T47D (cell line): ENCODE results near the gene PIK3R3.

Experiments used
- DNase-seq, 2 experiments: peaks; one replicate each; pipeline versions ENCODE4 v3.0.0 to v3.0.0-alpha.2; 2011 to 2012; ENCODE audit warnings: low read depth in 1 of 2, low spot score in 1 of 2
- JUND ChIP-seq: IDR thresholded peaks from 2 replicates; pipeline ENCODE4 v1.6.1; 2012; ENCODE audit warnings: low read depth
- in situ Hi-C: cut with HindIII; loops from 2 replicates; pipeline ENCODE4 v1.10.0; 2016; ENCODE audit warnings: low sequenced_read_pairs, low pct_unique_long_range_greater_than_20kb

The PIK3R3 gene

DNA sequence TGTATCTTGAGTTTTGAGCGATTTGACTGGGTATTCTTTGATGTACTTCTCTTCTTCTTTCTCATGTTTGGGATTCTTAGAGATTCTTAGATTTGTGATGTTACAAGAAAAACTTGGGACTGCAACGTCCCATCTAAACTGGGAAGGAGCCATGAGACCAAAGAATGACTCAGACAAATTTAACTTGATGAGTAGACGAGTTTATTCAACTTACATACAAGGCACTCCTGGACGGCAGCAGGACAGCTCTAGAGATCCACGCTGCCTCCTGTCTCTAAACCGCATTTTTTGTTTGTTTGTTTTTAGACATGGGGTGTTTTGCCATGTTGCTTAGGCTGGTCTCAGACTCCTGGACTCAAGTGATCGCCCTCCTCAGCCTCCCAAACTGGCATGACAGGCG lies 137.1 kb downstream of the PIK3R3 start:
- in situ Hi-C loops: no loop called here
- TF ChIP-seq JUND: no peak
- DNase-seq: no peak

DNA sequence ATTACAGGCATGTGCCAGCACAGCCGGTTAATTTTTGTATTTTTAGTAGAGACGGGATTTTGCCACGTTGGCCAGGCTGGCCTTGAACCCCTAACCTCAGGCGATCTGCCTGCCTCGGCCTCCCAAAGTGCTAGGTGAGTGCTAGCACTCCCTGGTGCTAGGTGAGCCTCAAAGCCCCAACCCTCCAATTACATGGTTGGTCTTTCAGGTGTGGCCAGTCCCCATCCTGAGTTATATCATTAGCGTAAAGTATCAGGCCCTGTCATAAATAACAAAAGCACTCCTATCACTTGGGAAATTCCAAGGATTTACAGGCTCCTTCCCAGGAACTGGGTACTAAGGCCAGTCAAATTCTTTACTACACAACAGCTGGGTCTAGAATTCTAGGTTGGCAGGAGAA lies 138.0 kb downstream of the PIK3R3 start:
- DNase-seq: no peak
- TF ChIP-seq JUND: no peak
- in situ Hi-C loops: no loop called here
